ENCODE data around the gene TMEM120A.

TMEM120A gene

DNA sequence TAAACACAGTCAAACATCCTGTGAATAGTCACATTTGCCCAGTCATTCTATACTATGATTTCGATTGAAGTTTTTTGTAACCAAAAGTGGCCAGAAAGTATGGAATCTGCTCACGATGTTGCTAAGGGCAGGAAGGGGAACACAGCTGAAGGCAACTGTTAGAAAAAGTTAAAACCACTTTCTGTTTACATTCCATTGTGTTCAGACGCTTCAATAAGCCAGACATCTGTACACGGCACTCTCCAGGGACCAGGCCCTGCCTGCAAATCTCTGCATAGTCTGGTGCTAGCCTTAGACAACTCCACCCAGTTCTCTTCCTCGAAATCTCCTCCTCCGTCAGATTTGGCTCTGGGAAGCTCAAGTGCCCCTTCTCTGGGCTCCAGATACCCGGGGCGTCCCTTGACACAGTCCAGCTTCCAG lies 17.1 kb upstream of the TMEM120A start:
- no peak for TF ChIP-seq FOXP2 (optimal IDR thresholded peaks at IDR 0.05; ENCODE audit: borderline replicate concordance, extremely low read depth, extremely low read length, insufficient read depth)
- no peak for TF ChIP-seq SIN3A (IDR thresholded peaks at IDR 0.05; ENCODE audit: borderline replicate concordance, insufficient read depth, low read length)
- TF ChIP-seq TAF1 (IDR thresholded peaks at IDR 0.05; ENCODE audit: borderline replicate concordance, insufficient read depth, low read length), result no peak
- TF ChIP-seq, protein P1, sequence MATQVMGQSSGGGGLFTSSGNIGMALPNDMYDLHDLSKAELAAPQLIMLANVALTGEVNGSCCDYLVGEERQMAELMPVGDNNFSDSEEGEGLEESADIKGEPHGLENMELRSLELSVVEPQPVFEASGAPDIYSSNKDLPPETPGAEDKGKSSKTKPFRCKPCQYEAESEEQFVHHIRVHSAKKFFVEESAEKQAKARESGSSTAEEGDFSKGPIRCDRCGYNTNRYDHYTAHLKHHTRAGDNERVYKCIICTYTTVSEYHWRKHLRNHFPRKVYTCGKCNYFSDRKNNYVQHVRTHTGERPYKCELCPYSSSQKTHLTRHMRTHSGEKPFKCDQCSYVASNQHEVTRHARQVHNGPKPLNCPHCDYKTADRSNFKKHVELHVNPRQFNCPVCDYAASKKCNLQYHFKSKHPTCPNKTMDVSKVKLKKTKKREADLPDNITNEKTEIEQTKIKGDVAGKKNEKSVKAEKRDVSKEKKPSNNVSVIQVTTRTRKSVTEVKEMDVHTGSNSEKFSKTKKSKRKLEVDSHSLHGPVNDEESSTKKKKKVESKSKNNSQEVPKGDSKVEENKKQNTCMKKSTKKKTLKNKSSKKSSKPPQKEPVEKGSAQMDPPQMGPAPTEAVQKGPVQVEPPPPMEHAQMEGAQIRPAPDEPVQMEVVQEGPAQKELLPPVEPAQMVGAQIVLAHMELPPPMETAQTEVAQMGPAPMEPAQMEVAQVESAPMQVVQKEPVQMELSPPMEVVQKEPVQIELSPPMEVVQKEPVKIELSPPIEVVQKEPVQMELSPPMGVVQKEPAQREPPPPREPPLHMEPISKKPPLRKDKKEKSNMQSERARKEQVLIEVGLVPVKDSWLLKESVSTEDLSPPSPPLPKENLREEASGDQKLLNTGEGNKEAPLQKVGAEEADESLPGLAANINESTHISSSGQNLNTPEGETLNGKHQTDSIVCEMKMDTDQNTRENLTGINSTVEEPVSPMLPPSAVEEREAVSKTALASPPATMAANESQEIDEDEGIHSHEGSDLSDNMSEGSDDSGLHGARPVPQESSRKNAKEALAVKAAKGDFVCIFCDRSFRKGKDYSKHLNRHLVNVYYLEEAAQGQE (IDR thresholded peaks at IDR 0.05; ENCODE audit: insufficient read depth in 1 of 2, low read depth in 2 of 2, low read length in 2 of 2), result no peak
- no peak for TF ChIP-seq POLR2AphosphoS5 (IDR thresholded peaks at IDR 0.05; ENCODE audit: low read depth, low read length)

DNA sequence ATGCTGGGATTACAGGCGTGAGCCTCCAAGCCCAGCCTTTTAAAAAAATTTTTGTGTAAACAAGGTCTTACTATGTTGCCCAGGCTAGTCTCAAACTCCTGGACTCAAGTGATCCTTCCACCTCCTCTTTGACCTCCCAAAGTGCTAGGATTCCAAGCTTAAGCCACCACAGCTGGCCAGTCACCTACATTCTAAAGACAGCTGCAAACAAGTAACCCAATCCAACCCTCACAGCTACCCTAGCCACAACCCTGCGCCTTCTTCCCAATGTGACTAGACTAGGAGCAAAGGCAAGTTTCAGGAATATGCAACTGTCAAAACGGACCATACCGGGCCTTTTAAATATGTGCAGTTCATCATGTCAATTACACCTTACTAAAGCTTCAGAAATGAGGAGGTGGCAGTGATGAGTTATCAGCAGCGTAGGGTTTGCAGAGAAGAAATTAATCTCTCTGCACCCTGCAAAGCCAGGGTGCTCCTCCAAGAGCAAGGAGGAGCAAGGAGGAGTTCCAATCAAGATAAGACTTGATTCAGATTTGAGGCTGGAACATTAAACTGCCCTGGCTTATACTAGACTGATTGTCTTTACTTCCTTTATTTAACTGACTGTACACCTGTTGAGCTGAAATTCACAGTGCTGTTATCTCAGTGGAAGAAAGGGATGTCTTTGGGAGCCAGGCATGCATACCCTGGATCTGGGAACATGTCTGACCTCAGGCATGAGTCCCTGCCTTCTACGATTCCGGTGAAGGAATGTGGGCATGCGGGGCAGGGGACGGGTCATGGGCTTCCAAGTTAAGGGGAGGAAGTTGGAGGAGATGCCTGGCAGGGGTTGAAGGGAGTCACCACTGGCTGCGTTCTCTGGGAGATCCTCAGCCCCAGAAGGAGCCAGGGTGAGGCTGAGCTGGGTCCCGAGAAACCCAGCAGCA lies 15.5 kb upstream of the TMEM120A start:
- no peak for TF ChIP-seq POLR2AphosphoS5 (IDR thresholded peaks at IDR 0.05; ENCODE audit: low read depth, low read length)
- TF ChIP-seq SIN3A (IDR thresholded peaks at IDR 0.05; ENCODE audit: borderline replicate concordance, insufficient read depth, low read length), result no peak

DNA sequence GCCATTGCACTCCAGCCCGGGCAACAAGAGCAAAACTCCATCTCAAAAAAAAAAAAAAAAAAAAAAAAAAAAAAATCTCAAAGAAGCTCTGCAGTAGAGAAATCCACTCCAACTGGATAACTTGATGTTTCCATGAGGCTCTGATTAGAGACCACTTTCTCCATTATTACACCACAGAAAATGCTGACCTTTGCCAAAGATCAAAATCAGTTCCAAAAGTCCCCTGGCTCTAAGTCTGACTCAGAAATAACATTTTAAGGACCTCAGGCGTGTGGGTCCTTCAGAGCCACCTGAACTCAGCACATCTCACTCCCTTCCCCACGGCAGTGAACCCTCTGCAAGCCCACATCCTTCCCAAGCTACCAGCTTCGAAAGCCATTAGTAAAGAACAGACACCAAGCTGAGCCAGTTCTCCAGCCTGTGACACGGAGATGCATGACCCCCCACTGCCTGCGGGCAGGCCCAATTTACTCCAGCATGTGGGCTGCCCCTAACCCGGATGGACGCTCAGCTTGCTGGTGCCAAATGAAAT lies 13.8 kb upstream of the TMEM120A start:
- TF ChIP-seq, protein P1 (IDR thresholded peaks at IDR 0.05; ENCODE audit: insufficient read depth in 1 of 2, low read depth in 2 of 2, low read length in 2 of 2), result no peak
- no peak for TF ChIP-seq TAF1 (IDR thresholded peaks at IDR 0.05; ENCODE audit: borderline replicate concordance, insufficient read depth, low read length)
- TF ChIP-seq POLR2AphosphoS5 (IDR thresholded peaks at IDR 0.05; ENCODE audit: low read depth, low read length), result no peak
- no peak for TF ChIP-seq FOXP2 (optimal IDR thresholded peaks at IDR 0.05; ENCODE audit: borderline replicate concordance, extremely low read depth, extremely low read length, insufficient read depth)
- TF ChIP-seq SIN3A (IDR thresholded peaks at IDR 0.05; ENCODE audit: borderline replicate concordance, insufficient read depth, low read length), result no peak

DNA sequence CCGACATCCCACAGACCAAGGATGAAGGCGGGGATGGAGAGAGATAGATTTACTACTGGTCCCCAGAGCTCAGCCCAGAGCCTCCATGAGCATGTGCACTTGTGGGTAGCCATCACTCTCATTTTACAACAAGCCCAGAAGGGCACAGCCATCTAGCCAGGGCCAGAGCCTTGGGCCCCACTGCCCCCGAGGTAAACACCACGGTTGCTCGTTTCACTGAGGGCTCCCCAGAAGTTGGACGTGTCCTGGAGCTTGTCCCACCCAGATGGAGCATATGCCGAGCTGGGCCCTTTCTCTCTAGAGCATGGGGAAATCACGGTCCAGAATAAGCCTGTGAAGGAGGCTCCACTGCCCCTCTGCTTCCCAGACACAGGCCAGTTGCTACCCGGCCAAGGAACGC lies 9.0 kb upstream of the TMEM120A start:
- TF ChIP-seq FOXP2 (optimal IDR thresholded peaks at IDR 0.05; ENCODE audit: borderline replicate concordance, extremely low read depth, extremely low read length, insufficient read depth), result no peak
- TF ChIP-seq, protein P1 (IDR thresholded peaks at IDR 0.05; ENCODE audit: insufficient read depth in 1 of 2, low read depth in 2 of 2, low read length in 2 of 2), result no peak
- no peak for TF ChIP-seq SIN3A (IDR thresholded peaks at IDR 0.05; ENCODE audit: borderline replicate concordance, insufficient read depth, low read length)
- TF ChIP-seq TAF1 (IDR thresholded peaks at IDR 0.05; ENCODE audit: borderline replicate concordance, insufficient read depth, low read length), result no peak
- TF ChIP-seq POLR2AphosphoS5 (IDR thresholded peaks at IDR 0.05; ENCODE audit: low read depth, low read length), result no peak

DNA sequence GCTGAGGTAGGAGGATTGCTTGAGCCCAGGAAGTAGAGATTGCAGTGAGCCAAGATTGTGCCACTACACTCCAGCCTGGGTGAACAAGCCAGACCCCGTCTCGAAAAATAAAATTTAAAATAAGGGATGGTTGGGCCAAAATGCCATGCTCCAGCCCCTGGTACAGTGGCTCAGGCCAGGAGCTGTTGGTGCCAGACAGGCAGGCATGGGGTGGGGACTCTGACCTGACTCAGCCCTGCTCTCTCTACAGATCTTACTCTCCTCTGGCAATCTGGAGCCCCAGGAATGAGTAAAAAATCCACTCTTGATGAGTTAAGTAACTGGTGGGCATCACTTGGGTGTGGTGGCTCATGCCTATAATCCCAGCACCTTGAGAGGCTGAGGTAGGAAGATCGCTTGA lies 8.4 kb upstream of the TMEM120A start:
- TF ChIP-seq, protein P1 (IDR thresholded peaks at IDR 0.05; ENCODE audit: insufficient read depth in 1 of 2, low read depth in 2 of 2, low read length in 2 of 2), result no peak
- TF ChIP-seq POLR2AphosphoS5 (IDR thresholded peaks at IDR 0.05; ENCODE audit: low read depth, low read length) (no peak), TAF1 (IDR thresholded peaks at IDR 0.05; ENCODE audit: borderline replicate concordance, insufficient read depth, low read length) (no peak), SIN3A (IDR thresholded peaks at IDR 0.05; ENCODE audit: borderline replicate concordance, insufficient read depth, low read length) (no peak), FOXP2 (optimal IDR thresholded peaks at IDR 0.05; ENCODE audit: borderline replicate concordance, extremely low read depth, extremely low read length, insufficient read depth) (no peak)
